SK-N-SH treated with all-trans-retinoic acid at 6 μM for 48 hours (cell line): ENCODE data around the gene PDIA5.

Source experiments
- ATAC-seq: fragments of 200-7000 bp; cut with Tn5 transposase; 3 replicates; pipeline ENCODE4 v1.9.1; 2020; ENCODE audit warnings: mild to moderate bottlenecking, moderate library complexity
- ARNTL ChIP-seq: fragments of 450-650 bp; formaldehyde crosslinking; IDR thresholded peaks from 2 replicates; pipeline ENCODE4 v1.5.0; 2020; ENCODE audit warnings: low read depth, mild to moderate bottlenecking, moderate library complexity, borderline replicate concordance
- BACH2 ChIP-seq: fragments of 250-450 bp; sonication (Bioruptor Pico); IDR thresholded peaks from 2 replicates; pipeline ENCODE4 v1.9.0; 2021; ENCODE audit warnings: mild to moderate bottlenecking, borderline replicate concordance
- CREB5 ChIP-seq: fragments of 250-450 bp; sonication (Bioruptor Pico); IDR thresholded peaks from 2 replicates; pipeline ENCODE4 v1.5.1; 2020; ENCODE audit warnings: low read depth, mild to moderate bottlenecking, moderate library complexity
- CSDC2 ChIP-seq: fragments of 250-450 bp; sonication (Bioruptor Pico); IDR thresholded peaks from 2 replicates; pipeline ENCODE4 v1.5.0; 2020; ENCODE audit warnings: mild to moderate bottlenecking, moderate library complexity
- CSRNP3 ChIP-seq: fragments of 250-450 bp; sonication (Bioruptor Pico); IDR thresholded peaks from 2 replicates; pipeline ENCODE4 v1.5.1; 2021; ENCODE audit warnings: mild to moderate bottlenecking, moderate library complexity
- ESRRG ChIP-seq: fragments of 250-450 bp; sonication (Bioruptor Pico); IDR thresholded peaks from 2 replicates; pipeline ENCODE4 v1.6.1; 2021; ENCODE audit warnings: mild to moderate bottlenecking
- GLIS3 ChIP-seq: fragments of 250-450 bp; sonication (Bioruptor Pico); IDR thresholded peaks from 2 replicates; pipeline ENCODE4 v1.5.0; 2020; ENCODE audit warnings: mild to moderate bottlenecking, moderate library complexity
- ISL1 ChIP-seq: fragments of 250-450 bp; sonication (Bioruptor Pico); IDR thresholded peaks from 2 replicates; pipeline ENCODE4 v2.1.2; 2022; ENCODE audit warnings: mild to moderate bottlenecking, moderate library complexity
- OSR1 ChIP-seq: fragments of 250-450 bp; sonication (Bioruptor Pico); IDR thresholded peaks from 2 replicates; pipeline ENCODE4 v1.8.0; 2022; ENCODE audit warnings: moderate library complexity, mild to moderate bottlenecking, inconsistent platforms
- PATZ1 ChIP-seq: fragments of 250-450 bp; sonication (Bioruptor Pico); IDR thresholded peaks from 2 replicates; pipeline ENCODE4 v1.8.0; 2020; ENCODE audit warnings: mild to moderate bottlenecking, moderate library complexity, borderline replicate concordance
- POU6F1 ChIP-seq: fragments of 250-450 bp; sonication (Bioruptor Pico); IDR thresholded peaks from 2 replicates; pipeline ENCODE4 v1.8.0; 2021; ENCODE audit warnings: low read depth, mild to moderate bottlenecking, moderate library complexity, borderline replicate concordance
- PPARA ChIP-seq: fragments of 250-450 bp; sonication (Bioruptor Pico); IDR thresholded peaks from 2 replicates; pipeline ENCODE4 v1.5.0; 2020; ENCODE audit warnings: mild to moderate bottlenecking, borderline replicate concordance
- SNAI2 ChIP-seq: fragments of 250-450 bp; sonication (Bioruptor Pico); IDR thresholded peaks from 2 replicates; pipeline ENCODE4 v1.5.0; 2020; ENCODE audit warnings: mild to moderate bottlenecking, moderate library complexity
- TCF4 ChIP-seq: fragments of 250-450 bp; sonication (Bioruptor Pico); IDR thresholded peaks from 2 replicates; pipeline ENCODE4 v1.8.0; 2021; ENCODE audit warnings: mild to moderate bottlenecking, moderate library complexity, borderline replicate concordance
- TOX ChIP-seq: fragments of 250-450 bp; sonication (Bioruptor Pico); IDR thresholded peaks from 2 replicates; pipeline ENCODE4 v1.8.0; 2021; ENCODE audit warnings: mild to moderate bottlenecking, moderate library complexity, borderline replicate concordance
- TSHZ2 ChIP-seq: fragments of 250-450 bp; sonication (Bioruptor Pico); IDR thresholded peaks from 2 replicates; pipeline ENCODE4 v1.5.0; 2020; ENCODE audit warnings: mild to moderate bottlenecking, moderate library complexity
- ZC3H10 ChIP-seq: fragments of 250-450 bp; sonication (Bioruptor Pico); IDR thresholded peaks from 2 replicates; pipeline ENCODE4 v1.5.1; 2021; ENCODE audit warnings: mild to moderate bottlenecking, moderate library complexity
- ZFP3 ChIP-seq: fragments of 250-450 bp; sonication (Bioruptor Pico); IDR thresholded peaks from 2 replicates; pipeline ENCODE4 v1.5.0; 2020; ENCODE audit warnings: mild to moderate bottlenecking, moderate library complexity
- ZFP30 ChIP-seq: fragments of 450-650 bp; formaldehyde crosslinking; IDR thresholded peaks from 2 replicates; pipeline ENCODE4 v1.5.0; 2022; ENCODE audit warnings: mild to moderate bottlenecking, moderate library complexity
- ZNF565 ChIP-seq: fragments of 450-650 bp; formaldehyde crosslinking; conservative IDR thresholded peaks from 2 replicates; pipeline ENCODE4 v1.5.0; 2020; ENCODE audit warnings: low read depth, mild to moderate bottlenecking, moderate library complexity
- ZNF70 ChIP-seq: fragments of 450-650 bp; formaldehyde crosslinking; IDR thresholded peaks from 2 replicates; pipeline ENCODE4 v1.5.0; 2020; ENCODE audit warnings: mild to moderate bottlenecking, moderate library complexity
- ZNF8 ChIP-seq: fragments of 450-650 bp; formaldehyde crosslinking; IDR thresholded peaks from 2 replicates; pipeline ENCODE4 v1.5.0; 2020; ENCODE audit warnings: mild to moderate bottlenecking, moderate library complexity

PDIA5 gene

GRCh38 chr3:123159926-123160635, 93.3 kb downstream of the PDIA5 start:
- no peak for ATAC-seq
- TF ChIP-seq ESRRG (CRISPR knock-in tag) (no peak), ZFP30 (CRISPR knock-in tag) (no peak), PATZ1 (CRISPR knock-in tag) (no peak), POU6F1 (CRISPR knock-in tag) (no peak), TSHZ2 (CRISPR knock-in tag) (no peak), ZNF8 (CRISPR knock-in tag) (no peak), BACH2 (CRISPR knock-in tag) (no peak), GLIS3 (CRISPR knock-in tag) (no peak), SNAI2 (CRISPR knock-in tag) (no peak), PPARA (CRISPR knock-in tag) (no peak), CSRNP3 (CRISPR knock-in tag) (no peak), ZFP3 (CRISPR knock-in tag) (no peak), TOX (CRISPR knock-in tag) (no peak), ZC3H10 (no peak), CSDC2 (no peak), CREB5 (CRISPR knock-in tag) (no peak), ISL1 (CRISPR knock-in tag) (no peak), ARNTL (CRISPR knock-in tag) (no peak), ZNF565 (CRISPR knock-in tag) (no peak), TCF4 (CRISPR knock-in tag) (no peak)
- TF ChIP-seq, all 23 proteins: peak for 0

- no peak for ATAC-seq
- no peak for TF ChIP-seq GLIS3 (CRISPR knock-in tag)
- TF ChIP-seq PATZ1 (CRISPR knock-in tag): no peak
- TF ChIP-seq OSR1: no peak
- TF ChIP-seq CSDC2: no peak
- TF ChIP-seq ESRRG (CRISPR knock-in tag): no peak
- TF ChIP-seq ARNTL (CRISPR knock-in tag): no peak
- TF ChIP-seq TSHZ2 (CRISPR knock-in tag): no peak
- no peak for TF ChIP-seq ZFP3 (CRISPR knock-in tag)
- TF ChIP-seq ZC3H10: no peak
- TF ChIP-seq ZFP30 (CRISPR knock-in tag): no peak
- no peak for TF ChIP-seq POU6F1 (CRISPR knock-in tag)
- no peak for TF ChIP-seq ZNF70
- TF ChIP-seq ISL1 (CRISPR knock-in tag): no peak
- TF ChIP-seq TCF4 (CRISPR knock-in tag): no peak
Measured at GRCh38 chr3:123161167-123161566, 94.3 kb downstream of the PDIA5 start.
